ENCODE data around the gene TMEM271. TPM values are rescaled to one million over a fixed set of nuclear protein-coding genes. Genes with fewer than 3 reads are reported as not detected.
"Not testable (repeated sequence)": the region's sequence is repeated elsewhere in the genome, so short reads cannot be mapped to it uniquely, and the experiment has no call there.

Gene TMEM271
- total and polyA plus RNA-seq, 2 donors (not counting 3 experiments of a cell fraction or from before 2014, with no cell fraction given): not detected

- ChIA-PET POLR2A (no interaction called here), CTCF (no interaction called here)
- TF ChIP-seq FOS (IDR thresholded peaks at IDR 0.05; ENCODE audit: borderline replicate concordance, insufficient read depth, low read length) (no peak), GATA2 (IDR thresholded peaks at IDR 0.05; ENCODE audit: insufficient read depth, insufficient read length, low read depth, low read length) (no peak), MYC (IDR thresholded peaks at IDR 0.05; ENCODE audit: low read depth, low read length) (no peak)
- TF ChIP-seq, protein P1, sequence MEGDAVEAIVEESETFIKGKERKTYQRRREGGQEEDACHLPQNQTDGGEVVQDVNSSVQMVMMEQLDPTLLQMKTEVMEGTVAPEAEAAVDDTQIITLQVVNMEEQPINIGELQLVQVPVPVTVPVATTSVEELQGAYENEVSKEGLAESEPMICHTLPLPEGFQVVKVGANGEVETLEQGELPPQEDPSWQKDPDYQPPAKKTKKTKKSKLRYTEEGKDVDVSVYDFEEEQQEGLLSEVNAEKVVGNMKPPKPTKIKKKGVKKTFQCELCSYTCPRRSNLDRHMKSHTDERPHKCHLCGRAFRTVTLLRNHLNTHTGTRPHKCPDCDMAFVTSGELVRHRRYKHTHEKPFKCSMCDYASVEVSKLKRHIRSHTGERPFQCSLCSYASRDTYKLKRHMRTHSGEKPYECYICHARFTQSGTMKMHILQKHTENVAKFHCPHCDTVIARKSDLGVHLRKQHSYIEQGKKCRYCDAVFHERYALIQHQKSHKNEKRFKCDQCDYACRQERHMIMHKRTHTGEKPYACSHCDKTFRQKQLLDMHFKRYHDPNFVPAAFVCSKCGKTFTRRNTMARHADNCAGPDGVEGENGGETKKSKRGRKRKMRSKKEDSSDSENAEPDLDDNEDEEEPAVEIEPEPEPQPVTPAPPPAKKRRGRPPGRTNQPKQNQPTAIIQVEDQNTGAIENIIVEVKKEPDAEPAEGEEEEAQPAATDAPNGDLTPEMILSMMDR (IDR thresholded peaks at IDR 0.05; ENCODE audit: extremely low read depth in 1 of 2, insufficient read depth in 1 of 2, low read depth in 1 of 2, low read length in 2 of 2): no peak
- no peaks in the 10 kb centered on the region for H4K20me1 ChIP-seq (replicated peaks; ENCODE audit: control insufficient read depth, extremely low read depth, insufficient read depth, low read length)
- dilution Hi-C loops (cut with MboI; ENCODE audit: extremely low pct_ligation_motif_present, low sequenced_read_pairs): no loop called here
- H3K79me2 ChIP-seq (ENCODE audit: control insufficient read depth, insufficient read depth, low read length): no peaks in the 10 kb centered on the region
- intact Hi-C loops (cut with micrococcal nuclease): no loop called here
- no peak for FAIRE-seq
- no peak overlapping the region for H2AFZ ChIP-seq (ENCODE audit: low read depth, low read length)
- no peaks in the 10 kb centered on the region for H3K27me3 ChIP-seq (ENCODE audit: control insufficient read depth in 2 of 2, insufficient read depth in 2 of 2, low read length in 2 of 2)
- H3K36me3 ChIP-seq (ENCODE audit: control insufficient read depth in 2 of 2, extremely low read depth in 1 of 2, insufficient read depth in 2 of 2, low read length in 2 of 2): no peaks in the 10 kb centered on the region
- no peaks in the 10 kb centered on the region for H3K9me1 ChIP-seq (replicated peaks; ENCODE audit: control insufficient read depth, extremely low read depth, insufficient read depth, low read length)
- BruUV-seq (replicated peaks): no TSS peak
- DNase-seq (ENCODE audit: low read depth, low spot score): no peak
- no peak overlapping the region for H3K9ac ChIP-seq (replicated peaks; ENCODE audit: extremely low read depth, insufficient read depth, low read length)
- no peak overlapping the region for H3K4me3 ChIP-seq (replicated peaks in 1 of 3; ENCODE audit: insufficient read depth in 1 of 3, low read depth in 1 of 3, low read length in 3 of 3)
- no peaks in the 10 kb centered on the region for H3K9me3 ChIP-seq (replicated peaks; ENCODE audit: control insufficient read depth, insufficient read depth, low read length)
- H3K27ac ChIP-seq (ENCODE audit: insufficient read depth, low read depth, low read length): no peak overlapping the region
- no peaks in the 10 kb centered on the region for H3K4me1 ChIP-seq (ENCODE audit: control insufficient read depth, extremely low read depth, insufficient read depth, low read length)
- no peak overlapping the region for H3K4me2 ChIP-seq (ENCODE audit: insufficient read depth, low read length)
Measured at GRCh38 chr4:598925-599324, 22.8 kb upstream of the TMEM271 start.

- ChIA-PET POLR2A (no interaction called here), CTCF (no interaction called here)
- Histone ChIP-seq H2AFZ (ENCODE audit: low read depth, low read length) (no peak overlapping the region), H3K9me1 (replicated peaks; ENCODE audit: control insufficient read depth, extremely low read depth, insufficient read depth, low read length) (no peaks in the 10 kb centered on the region), H3K4me1 (ENCODE audit: control insufficient read depth, extremely low read depth, insufficient read depth, low read length) (no peaks in the 10 kb centered on the region), H3K27me3 (ENCODE audit: control insufficient read depth in 2 of 2, insufficient read depth in 2 of 2, low read length in 2 of 2) (no peaks in the 10 kb centered on the region), H4K20me1 (replicated peaks; ENCODE audit: control insufficient read depth, extremely low read depth, insufficient read depth, low read length) (no peaks in the 10 kb centered on the region), H3K4me3 (replicated peaks in 1 of 3; ENCODE audit: insufficient read depth in 1 of 3, low read depth in 1 of 3, low read length in 3 of 3) (no peak overlapping the region), H3K79me2 (ENCODE audit: control insufficient read depth, insufficient read depth, low read length) (no peaks in the 10 kb centered on the region), H3K9me3 (replicated peaks; ENCODE audit: control insufficient read depth, insufficient read depth, low read length) (no peaks in the 10 kb centered on the region), H3K36me3 (ENCODE audit: control insufficient read depth in 2 of 2, extremely low read depth in 1 of 2, insufficient read depth in 2 of 2, low read length in 2 of 2) (no peaks in the 10 kb centered on the region), H3K9ac (replicated peaks; ENCODE audit: extremely low read depth, insufficient read depth, low read length) (no peak overlapping the region), H3K27ac (ENCODE audit: insufficient read depth, low read depth, low read length) (no peak overlapping the region), H3K4me2 (ENCODE audit: insufficient read depth, low read length) (no peak overlapping the region)
- DNase-seq (ENCODE audit: low read depth, low spot score) (no peak), FAIRE-seq (no peak)
- intact Hi-C loops (cut with micrococcal nuclease) (no loop called here), dilution Hi-C loops (cut with MboI; ENCODE audit: extremely low pct_ligation_motif_present, low sequenced_read_pairs) (no loop called here)
- no peak for TF ChIP-seq POLR2AphosphoS5 (IDR thresholded peaks at IDR 0.05; ENCODE audit: insufficient read depth, low read depth, low read length)
- TF ChIP-seq POLR2A (IDR thresholded peaks at IDR 0.05; ENCODE audit: low read depth, low read length): no peak
- no peak for TF ChIP-seq FOS (IDR thresholded peaks at IDR 0.05; ENCODE audit: borderline replicate concordance, insufficient read depth, low read length)
- TF ChIP-seq EZH2 (IDR thresholded peaks at IDR 0.05; ENCODE audit: borderline replicate concordance, low read depth, low read length, severe bottlenecking): no peak
- TF ChIP-seq GATA2 (IDR thresholded peaks at IDR 0.05; ENCODE audit: insufficient read depth, insufficient read length, low read depth, low read length): no peak
- BruUV-seq (replicated peaks): no TSS peak
Measured at GRCh38 chr4:592825-593520, 16.9 kb upstream of the TMEM271 start.

DNA sequence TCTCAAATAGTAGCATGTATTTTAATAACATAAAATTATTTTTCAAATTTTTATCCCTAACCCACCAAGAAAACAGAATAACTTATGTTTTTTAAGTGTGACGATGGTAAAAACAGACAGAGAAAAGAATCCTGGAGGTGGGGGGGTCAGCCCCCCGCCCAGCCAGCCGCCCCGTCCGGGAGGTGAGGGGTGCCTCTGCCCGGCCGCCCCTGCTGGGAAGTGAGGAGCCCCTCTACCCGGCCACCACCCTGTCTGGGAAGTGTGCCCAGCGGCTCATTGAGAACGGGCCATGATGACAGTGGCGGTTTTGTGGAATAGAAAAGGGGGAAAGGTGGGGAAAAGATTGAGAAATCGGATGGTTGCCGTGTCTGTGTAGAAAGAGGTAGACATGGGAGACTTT is 16.1 kb upstream of the TMEM271 start:
- H3K79me2 ChIP-seq (ENCODE audit: control insufficient read depth, insufficient read depth, low read length); H2AFZ ChIP-seq (ENCODE audit: low read depth, low read length); H3K27ac ChIP-seq (ENCODE audit: insufficient read depth, low read depth, low read length); H3K27me3 ChIP-seq (ENCODE audit: control insufficient read depth in 2 of 2, insufficient read depth in 2 of 2, low read length in 2 of 2); H3K4me2 ChIP-seq (ENCODE audit: insufficient read depth, low read length); H3K36me3 ChIP-seq (ENCODE audit: control insufficient read depth in 2 of 2, extremely low read depth in 1 of 2, insufficient read depth in 2 of 2, low read length in 2 of 2); DNase-seq (ENCODE audit: low read depth, low spot score); CTCF ChIA-PET; H3K9me1 ChIP-seq (replicated peaks; ENCODE audit: control insufficient read depth, extremely low read depth, insufficient read depth, low read length); H4K20me1 ChIP-seq (replicated peaks; ENCODE audit: control insufficient read depth, extremely low read depth, insufficient read depth, low read length); FAIRE-seq; H3K4me1 ChIP-seq (ENCODE audit: control insufficient read depth, extremely low read depth, insufficient read depth, low read length); dilution Hi-C loops (cut with MboI; ENCODE audit: extremely low pct_ligation_motif_present, low sequenced_read_pairs); BruUV-seq (replicated peaks); intact Hi-C loops (cut with micrococcal nuclease); H3K9ac ChIP-seq (replicated peaks; ENCODE audit: extremely low read depth, insufficient read depth, low read length); H3K4me3 ChIP-seq (replicated peaks in 1 of 3; ENCODE audit: insufficient read depth in 1 of 3, low read depth in 1 of 3, low read length in 3 of 3); POLR2A ChIA-PET; H3K9me3 ChIP-seq (replicated peaks; ENCODE audit: control insufficient read depth, insufficient read depth, low read length): not testable (repeated sequence)

Data from endothelial cell of umbilical vein (primary cell).